AG04449 (cell line): ENCODE data around the gene FOXN3.

ENCODE experiments used
- CTCF ChIA-PET: fragments of 350-600 bp; formaldehyde crosslinking; extraction: SDS; loops from one replicate; lab custom pipeline; 2021; ENCODE audit warnings: antibody characterized with exemption; lab: Yijun Ruan, JAX
- POLR2A ChIA-PET: fragments of 400-600, 350-600 bp; formaldehyde crosslinking; extraction: SDS; loops from one replicate; lab custom pipeline; 2020; ENCODE audit warnings: antibody characterized with exemption, inconsistent platforms; lab: Yijun Ruan, JAX
- DNase-seq: peaks from one replicate; pipeline ENCODE4 v3.0.0-alpha.2; 2010; ENCODE audit warnings: low read depth, low spot score
- H3K4me3 ChIP-seq: 2 replicates; pipeline ENCODE4 v1.5.1; 2011; ENCODE audit warnings: low read depth, mild to moderate bottlenecking, control low read depth, low read length
- CTCF ChIP-seq: IDR thresholded peaks from one replicate; pipeline ENCODE4 v1.5.1; 2011; ENCODE audit warnings: mild to moderate bottlenecking, moderate library complexity, low read length, control low read depth, inconsistent platforms; ENCODE audit not compliant: insufficient read depth; ENCODE audit errors: missing control alignments

Gene FOXN3

GRCh38 chr14:89267163-89267562 lies 149.9 kb downstream of the FOXN3 start:
- CTCF ChIA-PET: no interaction called here
- no peak for TF ChIP-seq CTCF
- POLR2A ChIA-PET: no interaction called here
- DNase-seq: no peak
- no peak overlapping the region for H3K4me3 ChIP-seq

- POLR2A ChIA-PET: no interaction called here
- H3K4me3 ChIP-seq: no peak overlapping the region
These were observed 150.3 kb downstream of the FOXN3 start for GRCh38 chr14:89266754-89267153.

GRCh38 chr14:89265234-89265633 lies 151.8 kb downstream of the FOXN3 start:
- POLR2A ChIA-PET: no interaction called here
- no peak for DNase-seq
- TF ChIP-seq CTCF: no peak
- CTCF ChIA-PET: interaction anchor here (1.5 kb wide), 1 partner anchor 10 kb away, joined by 5 read pairs; no protein-coding TSS in a partner anchor
- H3K4me3 ChIP-seq: no peak overlapping the region

More at GRCh38 chr14:89266754-89267153, 150.3 kb downstream of the FOXN3 start:
- CTCF ChIA-PET: no interaction called here
- DNase-seq: no peak
- no peak for TF ChIP-seq CTCF

GRCh38 chr14:89264196-89264800 lies 152.7 kb downstream of the FOXN3 start:
- DNase-seq: no peak
- no peak for TF ChIP-seq CTCF
- H3K4me3 ChIP-seq: no peak overlapping the region
- ChIA-PET CTCF (interaction anchor here (1.5 kb wide), 1 partner anchor 9 kb away, joined by 5 read pairs; no protein-coding TSS in a partner anchor), POLR2A (no interaction called here)

GRCh38 chr14:89262041-89262440 lies 155.0 kb downstream of the FOXN3 start:
- DNase-seq: no peak
- ChIA-PET CTCF (no interaction called here), POLR2A (no interaction called here)
- no peak overlapping the region for H3K4me3 ChIP-seq
- no peak for TF ChIP-seq CTCF

- no peak overlapping the region for H3K4me3 ChIP-seq
- ChIA-PET POLR2A (no interaction called here), CTCF (interaction anchor here (1.0 kb wide), 1 partner anchor 220 kb away, joined by 3 read pairs; no protein-coding TSS in a partner anchor)
- no peak for TF ChIP-seq CTCF
- no peak for DNase-seq
These were observed 156.1 kb downstream of the FOXN3 start for GRCh38 chr14:89260898-89261297.
